Endothelial cell of umbilical vein (primary cell): ENCODE measurements around the gene NUP153. TPM values are rescaled to one million over a fixed set of nuclear protein-coding genes. Genes with fewer than 3 reads are reported as not detected.

Experiments used
- BruUV-seq: library from RNA; stranded (reverse); fragments of 400-500 nt; replicated peaks from 2 replicates; lab custom pipeline; 2021; lab: Mats Ljungman, UMichigan
- CTCF ChIA-PET: fragments of 300-600, 350-600 bp; sonication (Branson Sonifier 250); formaldehyde crosslinking; loops from one replicate; lab custom pipeline; 2021; ENCODE audit warnings: antibody characterized with exemption, inconsistent platforms; lab: Charles Lee
- POLR2A ChIA-PET: fragments of 300-600, 350-600 bp; sonication (Branson Sonifier 250); formaldehyde crosslinking; loops from one replicate; lab custom pipeline; 2021; ENCODE audit warnings: antibody characterized with exemption, inconsistent platforms; lab: Charles Lee
- DNase-seq: peaks from one replicate; pipeline ENCODE4 v3.0.0-alpha.2; 2011; ENCODE audit warnings: low read depth, low spot score
- FAIRE-seq: peaks from 2 replicates; lab custom pipeline; 2011; peaks lifted over from hg19 to GRCh38; lab: Jason Lieb, UNC
- H2AFZ ChIP-seq: 2 replicates; pipeline ENCODE4 v1.6.0; 2012; ENCODE audit warnings: low read depth, low read length, control low read depth, inconsistent platforms
- H3K27ac ChIP-seq: 2 replicates; pipeline ENCODE4 v1.5.1; 2011; ENCODE audit warnings: low read depth, mild to moderate bottlenecking, control low read depth, low read length, moderate library complexity; ENCODE audit not compliant: insufficient read depth
- H3K27me3 ChIP-seq, 2 experiments: 2 replicates each; pipeline versions ENCODE4 v1.6.0 to v1.6.1; 2011; ENCODE audit warnings: low read length in 2 of 2, mixed read lengths in 1 of 2; ENCODE audit not compliant: control insufficient read depth in 2 of 2, insufficient read depth in 2 of 2
- H3K36me3 ChIP-seq, 2 experiments: 2 replicates in 1 of 2; 3 replicates in 1 of 2; pipeline ENCODE4 v1.5.1; 2011; ENCODE audit warnings: low read length in 2 of 2, mild to moderate bottlenecking in 1 of 2, moderate library complexity in 1 of 2; ENCODE audit not compliant: control insufficient read depth in 2 of 2, insufficient read depth in 2 of 2; ENCODE audit errors: extremely low read depth in 1 of 2
- H3K4me1 ChIP-seq: 3 replicates; pipeline ENCODE4 v1.5.1; 2011; ENCODE audit warnings: mild to moderate bottlenecking, low read length; ENCODE audit not compliant: control insufficient read depth, insufficient read depth; ENCODE audit errors: extremely low read depth
- H3K4me2 ChIP-seq: 2 replicates; pipeline ENCODE4 v1.6.1; 2011; ENCODE audit warnings: low read length, control low read depth, mixed read lengths; ENCODE audit not compliant: insufficient read depth
- H3K4me3 ChIP-seq, 3 experiments: fragments of 200-600 bp in 1 of 3; sonication (generic), shearing (Covaris generic) in 1 of 3; replicated peaks in 1 of 3; 2 replicates each; pipeline ENCODE4 v1.5.1; 2011 to 2016; ENCODE audit warnings: control low read depth in 3 of 3, low read length in 3 of 3, mild to moderate bottlenecking in 2 of 3, inconsistent platforms in 1 of 3, low read depth in 1 of 3, moderate library complexity in 1 of 3; ENCODE audit not compliant: insufficient read depth in 1 of 3
- H3K79me2 ChIP-seq: 2 replicates; pipeline ENCODE4 v1.6.0; 2012; ENCODE audit warnings: low read length, inconsistent platforms; ENCODE audit not compliant: control insufficient read depth, insufficient read depth
- H3K9ac ChIP-seq: replicated peaks from 2 replicates; pipeline ENCODE3; 2011; ENCODE audit warnings: low read length, control low read depth; ENCODE audit not compliant: insufficient read depth; ENCODE audit errors: extremely low read depth
- H3K9me1 ChIP-seq: replicated peaks from 3 replicates; pipeline ENCODE4 v1.6.0; 2011; ENCODE audit warnings: mild to moderate bottlenecking, low read length; ENCODE audit not compliant: control insufficient read depth, insufficient read depth; ENCODE audit errors: extremely low read depth
- H3K9me3 ChIP-seq: replicated peaks from 2 replicates; pipeline ENCODE4 v1.5.1; 2012; ENCODE audit warnings: low read length, inconsistent platforms; ENCODE audit not compliant: control insufficient read depth, insufficient read depth
- H4K20me1 ChIP-seq: replicated peaks from 2 replicates; pipeline ENCODE3; 2011; ENCODE audit warnings: mild to moderate bottlenecking, low read length; ENCODE audit not compliant: control insufficient read depth, insufficient read depth; ENCODE audit errors: extremely low read depth
- CTCF ChIP-seq, 2 donors: IDR thresholded peaks; 1 replicate in 1 of 2; 2 replicates in 1 of 2; pipeline ENCODE4 v1.5.1; 2011; ENCODE audit warnings: low read length in 2 of 2, mild to moderate bottlenecking in 2 of 2, moderate library complexity in 2 of 2, control low read depth in 1 of 2, inconsistent platforms in 1 of 2, low read depth in 1 of 2; ENCODE audit not compliant: insufficient read depth in 1 of 2; ENCODE audit errors: extremely low read depth in 1 of 2
- EZH2 ChIP-seq: IDR thresholded peaks from 2 replicates; pipeline ENCODE4 v1.6.1; 2012; ENCODE audit warnings: borderline replicate concordance, low read depth, mild to moderate bottlenecking, moderate library complexity, low read length, inconsistent platforms; ENCODE audit not compliant: severe bottlenecking
- FOS ChIP-seq: IDR thresholded peaks from 2 replicates; pipeline ENCODE4 v1.6.1; 2011; ENCODE audit warnings: mild to moderate bottlenecking, low read length, moderate library complexity, borderline replicate concordance; ENCODE audit not compliant: insufficient read depth
- GATA2 ChIP-seq: IDR thresholded peaks from 2 replicates; pipeline ENCODE4 v1.7.0; 2011; ENCODE audit warnings: low read depth, mild to moderate bottlenecking, moderate library complexity, mixed read lengths, low read length; ENCODE audit not compliant: insufficient read length, insufficient read depth
- JUN ChIP-seq: IDR thresholded peaks from 2 replicates; pipeline ENCODE4 v1.6.1; 2011; ENCODE audit warnings: borderline replicate concordance, low read depth; ENCODE audit not compliant: insufficient read length, insufficient read depth
- MAX ChIP-seq: IDR thresholded peaks from 2 replicates; pipeline ENCODE4 v1.6.1; 2011; ENCODE audit not compliant: insufficient read depth, insufficient read length
- MYC ChIP-seq: IDR thresholded peaks from one replicate; pipeline ENCODE4 v1.6.1; 2011; ENCODE audit warnings: mild to moderate bottlenecking, low read depth, low read length
- POLR2A ChIP-seq: IDR thresholded peaks from 2 replicates; pipeline ENCODE4 v1.6.1; 2012; ENCODE audit warnings: low read depth, mild to moderate bottlenecking, control low read depth, low read length
- POLR2AphosphoS5 ChIP-seq: IDR thresholded peaks from 2 replicates; pipeline ENCODE4 v1.6.1; 2012; ENCODE audit warnings: low read depth, mild to moderate bottlenecking, control low read depth, low read length, moderate library complexity; ENCODE audit not compliant: insufficient read depth
- dilution Hi-C: fragments of 300-500 bp; cut with MboI; formaldehyde crosslinking; loops from one replicate; pipeline ENCODE4 v1.15.0; 2019; ENCODE audit warnings: low sequenced_read_pairs; ENCODE audit not compliant: extremely low pct_ligation_motif_present
- intact Hi-C: fragments of 100-400 bp; cut with micrococcal nuclease; formaldehyde crosslinking; loops from one replicate; pipeline ENCODE4 v1.10.0; 2022
- polyA plus RNA-seq, 4 experiments: library from polyadenylated mRNA; depleted of rRNA in 3 of 4; stranded (reverse) in 3 of 4; unstranded in 1 of 4; fragments of >200 nt; gene quantifications; 2 replicates each; pipeline versions ENCODE4 v1.2.1 to v1.2.3, GENCODE V29; 2011 to 2012; ENCODE audit warnings: missing spikeins in 1 of 4
- total RNA-seq: library from RNA; stranded (reverse); gene quantifications from 2 replicates; pipeline ENCODE4 v1.2.3, GENCODE V29; 2021

Gene NUP153
- total and polyA plus RNA-seq, 2 donors (not counting 3 experiments of a cell fraction or from before 2014, with no cell fraction given) = 22.0 to 51.0 TPM

GRCh38 chr6:17712576-17712975 is 5.9 kb upstream of the NUP153 start:
- POLR2A ChIA-PET = no interaction called here
- Histone ChIP-seq H3K27me3 (no peaks in the 10 kb centered on the region), H3K27ac (no peak overlapping the region), H3K36me3 (no peaks in the 10 kb centered on the region), H3K9me3 (no peaks in the 10 kb centered on the region), H3K9me1 (no peaks in the 10 kb centered on the region), H2AFZ (no peak overlapping the region), H3K4me2 (no peak overlapping the region), H3K4me3 (no peak overlapping the region), H3K4me1 (peaks cover 23% of the 10 kb centered on the region), H4K20me1 (no peaks in the 10 kb centered on the region), H3K79me2 (no peaks in the 10 kb centered on the region), H3K9ac (no peak overlapping the region)
- no peak for FAIRE-seq
- intact Hi-C loops = no loop called here
- dilution Hi-C loops = no loop called here
- no TSS peak for BruUV-seq
- no peak for DNase-seq
- CTCF ChIA-PET = no interaction called here
- TF ChIP-seq EZH2 (no peak), POLR2A (no peak), POLR2AphosphoS5 (no peak)

GRCh38 chr6:17710331-17710730 is 3.6 kb upstream of the NUP153 start:
- Histone ChIP-seq H3K9me1 (no peaks in the 10 kb centered on the region), H3K36me3 (no peaks in the 10 kb centered on the region), H3K27ac (no peak overlapping the region), H3K4me3 (no peak overlapping the region), H3K9ac (no peak overlapping the region), H3K9me3 (no peaks in the 10 kb centered on the region), H3K79me2 (peaks cover 12% of the 10 kb centered on the region), H3K4me2 (no peak overlapping the region), H3K27me3 (no peaks in the 10 kb centered on the region), H3K4me1 (peaks cover 19% of the 10 kb centered on the region), H2AFZ (no peak overlapping the region), H4K20me1 (no peaks in the 10 kb centered on the region)
- POLR2A ChIA-PET = no interaction called here
- BruUV-seq = no TSS peak
- dilution Hi-C loops = no loop called here
- CTCF ChIA-PET = no interaction called here
- intact Hi-C loops = no loop called here
- FAIRE-seq (no peak), DNase-seq (no peak)
- TF ChIP-seq CTCF (IDR thresholded peaks at IDR 0.05; ENCODE audit: extremely low read depth in 1 of 2, insufficient read depth in 1 of 2, low read depth in 1 of 2, low read length in 2 of 2) (no peak), MAX (no peak), EZH2 (no peak), GATA2 (no peak), FOS (no peak), JUN (no peak), MYC (no peak), POLR2AphosphoS5 (no peak), POLR2A (no peak)
